Measurements from ENCODE around the gene THAP10. TPM values are rescaled to one million over a fixed set of nuclear protein-coding genes. Genes with fewer than 3 reads are reported as not detected.
"Not testable (repeated sequence)": the region's sequence is repeated elsewhere in the genome, so short reads cannot be mapped to it uniquely, and the experiment has no call there.

THAP10 gene
- under 1 TPM; 0.15 to 0.30 TPM for total RNA-seq

DNA sequence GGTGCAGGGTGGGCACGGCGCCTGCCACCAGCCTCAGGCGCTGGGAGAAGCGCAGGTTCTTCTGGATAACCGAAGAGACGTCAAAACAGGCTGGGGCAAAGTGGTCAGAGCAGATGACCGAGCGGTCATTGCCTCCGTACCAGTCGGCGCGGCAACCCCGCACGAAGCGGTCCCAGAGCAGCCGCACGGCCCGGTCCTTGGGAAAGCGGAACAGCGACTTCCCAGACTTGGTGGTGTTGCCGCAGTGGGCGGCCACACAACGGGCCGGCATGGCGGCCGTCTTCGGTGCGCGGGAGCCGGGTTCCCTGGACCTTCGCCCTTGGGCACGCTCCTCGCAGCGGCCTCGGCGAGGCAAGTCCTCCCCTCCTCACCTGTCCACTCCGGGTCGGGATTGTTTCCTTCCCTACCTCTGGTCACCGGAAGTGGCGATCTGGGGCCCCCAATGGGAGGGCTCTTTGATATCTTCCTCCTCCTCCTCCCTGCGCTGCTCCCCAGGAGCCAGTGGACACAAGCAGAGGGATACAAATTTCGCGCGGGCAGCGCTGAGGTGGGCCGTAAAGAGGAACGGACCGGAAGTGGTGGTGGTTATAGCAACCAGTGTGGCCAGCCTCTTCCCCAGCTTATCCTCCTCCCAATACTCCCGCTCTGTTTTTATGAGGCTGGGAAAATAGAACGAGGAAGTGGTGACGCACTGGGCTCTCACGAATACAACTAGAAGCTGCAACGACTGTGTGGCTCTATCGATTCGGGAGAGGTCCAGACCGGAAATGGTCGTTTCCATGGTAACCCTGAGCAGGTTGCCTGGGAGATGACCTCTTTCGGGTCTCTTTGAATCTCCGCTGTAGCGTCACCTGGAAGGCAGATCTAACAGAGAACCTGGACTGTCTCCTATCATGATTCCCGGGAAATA lies at the start of gene THAP10, which contains the start of gene LRRC49:
TSS of gene THAP10 (minus strand) at position 432 of the 910 bp plus-strand sequence. CDS start at position 271, 161 bp downstream.
TSS of gene LRRC49 (plus strand) at position 825 of the 910 bp plus-strand sequence. CDS start at position 894, 69 bp downstream.
- CTCF ChIA-PET = no interaction called here
- peaks cover 12% of the 10 kb centered on the region for H3K4me1 Mint-ChIP-seq
- no peak within 1 kb of the TSS for H3K27ac Mint-ChIP-seq
- POLR2A ChIA-PET = no interaction called here
- H3K9me3 Mint-ChIP-seq = no peaks in the 10 kb centered on the region
- peaks cover 42% of the 10 kb centered on the region for H3K27me3 Mint-ChIP-seq
- H3K36me3 Mint-ChIP-seq (ENCODE audit: low read depth) = no peaks in the 10 kb centered on the region
- H3K4me3 Mint-ChIP-seq = peak within 1 kb of the TSS; percentile 78
- DNase-seq = peak; percentile 59

DNA sequence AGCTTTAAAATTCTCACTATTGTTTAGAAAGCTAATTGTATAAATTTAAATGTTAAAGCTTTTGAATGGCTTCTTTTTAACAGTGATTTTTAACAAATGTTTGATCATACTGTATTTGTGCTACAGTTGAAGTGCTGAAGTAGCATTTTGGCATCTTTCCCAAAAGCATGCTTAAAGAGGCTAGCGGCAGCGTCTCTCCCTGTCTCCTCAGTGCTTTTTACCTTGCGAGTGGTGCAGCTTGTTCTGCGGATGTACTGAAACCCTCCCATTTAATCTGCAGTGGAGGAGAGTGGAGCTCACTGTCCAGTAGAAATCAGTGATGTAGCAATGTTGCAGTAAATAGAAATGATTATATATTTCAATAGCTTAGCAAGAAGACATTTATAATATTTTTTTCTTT lies 44.1 kb upstream of the THAP10 start:
- H3K9me3 Mint-ChIP-seq = no peaks in the 10 kb centered on the region
- H3K4me3 Mint-ChIP-seq = no peak overlapping the region
- DNase-seq = no peak
- H3K4me1 Mint-ChIP-seq = no peaks in the 10 kb centered on the region
- H3K27ac Mint-ChIP-seq = no peak overlapping the region
- POLR2A ChIA-PET = no interaction called here
- CTCF ChIA-PET = no interaction called here
- H3K27me3 Mint-ChIP-seq = peaks cover 11% of the 10 kb centered on the region
- no peaks in the 10 kb centered on the region for H3K36me3 Mint-ChIP-seq (ENCODE audit: low read depth)

DNA sequence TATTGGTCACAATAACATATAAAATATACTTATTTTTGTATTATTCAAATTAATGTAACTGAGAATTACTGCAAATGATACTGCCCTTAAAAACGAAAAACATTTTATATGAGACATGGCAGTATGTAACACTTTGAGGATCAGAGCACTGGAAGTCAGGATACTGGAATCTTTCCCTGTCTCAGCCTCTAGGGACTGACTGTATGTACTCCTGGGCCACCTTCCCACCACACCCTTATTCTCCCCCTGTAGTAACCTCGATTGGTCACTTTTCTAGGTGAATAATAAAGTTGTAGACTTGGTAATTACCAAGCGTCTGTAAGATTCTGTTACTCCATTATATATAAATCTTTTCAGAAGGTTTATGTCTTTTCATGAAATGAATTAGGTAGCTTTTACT lies 43.4 kb upstream of the THAP10 start:
- CTCF ChIA-PET = no interaction called here
- POLR2A ChIA-PET = no interaction called here
- no peak overlapping the region for H3K27ac Mint-ChIP-seq

DNA sequence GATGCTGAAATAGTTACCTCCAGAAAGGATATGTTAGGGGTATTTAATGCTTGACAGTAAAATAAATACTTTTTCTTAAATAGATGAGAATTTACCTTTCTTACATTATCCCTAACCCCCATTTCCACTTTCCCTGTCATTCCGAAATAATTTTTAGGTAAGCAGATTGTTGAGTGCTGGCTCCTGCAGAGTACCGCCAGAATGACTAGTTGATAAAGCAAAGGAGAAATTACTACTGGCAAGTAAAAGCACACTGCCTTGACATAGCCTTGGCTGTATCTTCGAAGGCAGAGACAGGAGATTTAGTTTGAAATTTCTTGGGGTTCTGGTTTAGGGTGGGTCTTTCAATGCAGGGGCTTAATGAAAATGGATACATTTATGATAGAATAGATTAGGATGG lies 41.2 kb upstream of the THAP10 start:
- no peak for DNase-seq
- Mint-ChIP-seq H3K27ac (no peak overlapping the region), H3K9me3 (no peaks in the 10 kb centered on the region), H3K27me3 (peaks cover 16% of the 10 kb centered on the region), H3K4me3 (no peak overlapping the region), H3K36me3 (ENCODE audit: low read depth) (no peaks in the 10 kb centered on the region), H3K4me1 (no peaks in the 10 kb centered on the region)
- CTCF ChIA-PET = no interaction called here
- POLR2A ChIA-PET = no interaction called here

More for the DNA sequence above, 43.4 kb upstream of the THAP10 start:
- no peak overlapping the region for H3K4me3 Mint-ChIP-seq
- H3K9me3 Mint-ChIP-seq = no peaks in the 10 kb centered on the region
- DNase-seq = no peak
- peaks cover 11% of the 10 kb centered on the region for H3K27me3 Mint-ChIP-seq
- no peaks in the 10 kb centered on the region for H3K36me3 Mint-ChIP-seq (ENCODE audit: low read depth)
- H3K4me1 Mint-ChIP-seq = no peaks in the 10 kb centered on the region

DNA sequence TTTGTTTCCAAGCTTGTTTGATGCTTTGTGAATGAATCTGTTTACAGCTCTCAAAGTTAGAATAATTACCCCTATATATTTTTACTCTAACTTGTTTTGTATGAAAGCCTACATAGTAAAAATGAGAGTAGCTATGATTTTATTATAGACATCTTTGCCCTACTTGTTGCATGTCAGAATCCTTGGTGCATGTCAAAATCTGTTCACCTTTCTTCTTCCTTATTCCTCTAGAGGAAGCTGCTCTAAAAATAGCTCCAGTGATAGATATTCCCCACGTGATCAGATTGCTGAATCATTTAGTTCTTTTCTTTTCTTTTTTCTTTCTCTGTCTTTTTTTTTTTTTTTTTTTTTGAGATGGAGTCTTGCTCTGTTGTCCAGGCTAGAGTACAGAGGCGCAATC lies 40.2 kb upstream of the THAP10 start:
- no peak for DNase-seq
- Mint-ChIP-seq H3K4me3 (no peak overlapping the region), H3K27me3 (peaks cover 16% of the 10 kb centered on the region), H3K9me3 (no peaks in the 10 kb centered on the region), H3K36me3 (ENCODE audit: low read depth) (no peaks in the 10 kb centered on the region), H3K27ac (no peak overlapping the region), H3K4me1 (no peaks in the 10 kb centered on the region)
- POLR2A ChIA-PET = no interaction called here
- CTCF ChIA-PET = no interaction called here

DNA sequence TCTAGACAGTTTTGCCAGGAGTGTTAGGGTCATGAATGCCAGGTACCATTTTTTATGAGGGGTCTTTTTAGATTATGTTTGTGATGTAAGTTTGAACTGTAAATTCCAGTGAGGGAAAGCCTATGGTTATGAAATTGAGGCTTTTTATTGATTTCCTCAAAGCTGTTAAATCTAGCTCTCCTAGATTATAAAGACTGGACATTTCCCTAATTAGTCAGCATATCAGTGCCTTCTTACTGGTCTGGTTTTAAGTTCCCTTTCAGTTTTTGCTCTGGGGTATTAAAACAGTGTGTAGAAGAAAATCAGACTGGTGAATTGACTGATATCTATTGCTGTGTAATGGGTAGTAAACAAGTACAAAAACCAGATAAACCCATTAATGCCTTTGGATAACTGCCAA lies 39.6 kb upstream of the THAP10 start:
- Mint-ChIP-seq H3K27me3 (peaks cover 17% of the 10 kb centered on the region), H3K9me3 (no peaks in the 10 kb centered on the region), H3K27ac (no peak overlapping the region), H3K4me3 (no peak overlapping the region), H3K4me1 (peaks cover 2% of the 10 kb centered on the region), H3K36me3 (ENCODE audit: low read depth) (no peaks in the 10 kb centered on the region)
- no peak for DNase-seq
- POLR2A ChIA-PET = no interaction called here
- CTCF ChIA-PET = no interaction called here

DNA sequence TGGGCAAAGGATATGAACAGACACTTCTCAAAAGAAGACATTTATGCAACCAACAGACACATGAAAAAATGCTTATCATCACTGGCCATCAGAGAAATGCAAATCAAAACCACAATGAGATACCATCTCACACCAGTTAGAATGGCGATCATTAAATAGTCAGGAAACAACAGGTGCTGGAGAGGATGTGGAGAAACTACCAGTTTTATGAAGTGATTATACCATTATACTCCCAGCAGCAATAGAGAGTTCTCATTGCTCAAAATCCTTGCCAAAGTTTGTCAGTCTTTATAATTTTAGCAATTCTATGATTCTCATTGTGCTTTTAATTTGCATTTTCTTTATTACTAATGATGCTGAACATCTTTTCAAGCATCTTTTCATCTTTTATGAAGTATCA lies 34.7 kb upstream of the THAP10 start:
- POLR2A ChIA-PET, CTCF ChIA-PET: not testable (repeated sequence)
- peaks cover 15% of the 10 kb centered on the region for H3K27me3 Mint-ChIP-seq

DNA sequence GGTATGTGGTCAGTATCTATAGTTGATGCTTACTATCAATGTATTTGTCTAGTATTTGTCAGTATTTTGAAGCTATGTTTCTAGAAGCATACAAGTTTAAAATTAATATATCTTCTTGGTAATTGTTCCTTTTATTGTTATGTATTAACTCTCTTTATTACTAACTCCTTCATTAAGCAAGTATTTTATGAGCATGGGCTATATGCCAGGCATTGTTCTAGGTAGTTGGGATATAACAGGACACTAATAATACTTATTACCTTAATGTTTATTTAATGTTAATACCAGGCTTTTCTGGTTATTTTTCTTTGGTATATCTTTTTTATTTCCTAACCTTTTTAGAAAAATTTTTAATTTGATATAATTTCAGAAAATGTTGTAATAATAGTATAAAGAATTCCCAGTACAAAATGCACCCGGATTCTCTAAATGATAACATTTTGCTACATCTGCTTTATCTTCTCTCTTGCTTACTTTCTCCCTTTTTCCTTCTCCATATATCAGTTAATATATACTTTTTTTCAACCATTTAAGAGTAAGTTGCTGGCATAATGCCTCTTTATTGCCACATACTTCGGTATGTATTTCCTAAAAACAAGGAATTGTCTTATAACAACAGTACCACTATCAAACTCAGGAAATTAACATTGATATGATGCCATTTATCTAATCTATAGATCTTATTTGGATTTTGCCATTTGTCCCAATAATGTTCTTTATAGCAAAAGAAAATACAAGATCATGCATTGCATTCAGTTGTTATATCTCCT lies 31.3 kb upstream of the THAP10 start:
- Mint-ChIP-seq H3K4me1 (peaks cover 3% of the 10 kb centered on the region), H3K4me3 (no peak overlapping the region), H3K27me3 (peaks cover 10% of the 10 kb centered on the region), H3K9me3 (peaks cover 3% of the 10 kb centered on the region), H3K27ac (no peak overlapping the region), H3K36me3 (ENCODE audit: low read depth) (no peaks in the 10 kb centered on the region)
- CTCF ChIA-PET = no interaction called here
- DNase-seq = no peak
- POLR2A ChIA-PET = no interaction called here

More for the DNA sequence above, 34.7 kb upstream of the THAP10 start:
- not testable (repeated sequence) for H3K27ac Mint-ChIP-seq; H3K4me1 Mint-ChIP-seq; DNase-seq; H3K4me3 Mint-ChIP-seq; H3K36me3 Mint-ChIP-seq (ENCODE audit: low read depth); H3K9me3 Mint-ChIP-seq

DNA sequence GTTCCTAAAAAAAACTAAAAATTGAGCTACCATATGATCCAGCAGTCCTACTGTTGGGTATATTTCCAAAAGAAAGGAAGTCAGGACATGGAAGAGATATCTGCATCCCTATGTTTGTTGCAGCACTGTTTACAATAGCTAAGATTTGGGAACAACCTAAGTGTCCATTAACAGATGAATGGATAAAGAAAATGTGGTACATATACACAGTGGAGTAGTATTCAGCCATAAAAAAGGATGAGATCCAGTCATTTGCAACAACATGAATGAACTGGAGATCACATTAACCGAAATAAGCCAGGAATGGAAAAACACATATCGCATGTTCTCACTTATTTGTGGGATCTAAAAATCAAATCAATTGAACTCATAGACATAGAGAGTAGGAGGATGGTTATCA lies 29.9 kb upstream of the THAP10 start:
- Mint-ChIP-seq H3K4me1 (peaks cover 3% of the 10 kb centered on the region), H3K27ac (no peak overlapping the region), H3K4me3 (no peak overlapping the region), H3K9me3 (peaks cover 3% of the 10 kb centered on the region), H3K27me3 (peaks cover 10% of the 10 kb centered on the region), H3K36me3 (ENCODE audit: low read depth) (no peaks in the 10 kb centered on the region)
- ChIA-PET CTCF (no interaction called here), POLR2A (no interaction called here)
- DNase-seq = no peak

DNA sequence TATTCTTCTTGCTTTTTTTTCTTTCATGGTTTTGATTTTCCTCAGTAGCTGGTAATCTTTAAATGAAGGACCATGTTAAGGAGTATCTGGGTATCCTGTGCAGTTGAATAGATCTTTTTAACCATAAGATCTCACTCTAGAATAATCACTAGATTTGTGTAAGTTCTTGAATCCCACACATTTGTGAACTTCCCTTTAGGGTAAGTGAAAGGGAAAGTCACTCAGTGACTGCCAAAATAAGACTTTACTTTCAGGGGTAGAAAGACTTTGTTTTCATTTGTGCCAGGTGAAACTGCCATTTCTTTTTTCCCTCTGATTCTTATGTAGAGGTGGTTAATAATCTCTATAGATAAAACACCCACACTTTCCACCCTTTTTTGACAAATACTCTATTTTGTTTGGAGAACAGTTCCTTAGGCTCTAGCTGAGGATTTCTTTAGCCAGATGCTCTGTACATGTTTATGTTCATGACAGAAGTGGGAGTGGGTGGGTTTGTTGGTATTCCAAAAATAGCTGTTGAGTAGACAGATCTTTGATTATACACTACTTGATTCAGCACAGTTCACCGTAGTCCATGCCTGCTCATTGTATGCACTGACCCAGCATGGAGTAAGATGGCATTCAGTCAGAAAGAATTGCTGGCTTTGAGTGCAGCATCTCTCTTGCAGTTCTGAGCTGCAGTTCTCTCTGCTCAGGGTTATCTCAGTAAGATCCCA lies 28.9 kb upstream of the THAP10 start:
- Mint-ChIP-seq H3K27me3 (peaks cover 7% of the 10 kb centered on the region), H3K4me3 (no peak overlapping the region), H3K36me3 (ENCODE audit: low read depth) (no peaks in the 10 kb centered on the region), H3K9me3 (peaks cover 3% of the 10 kb centered on the region), H3K27ac (no peak overlapping the region), H3K4me1 (no peaks in the 10 kb centered on the region)
- ChIA-PET POLR2A (no interaction called here), CTCF (no interaction called here)
- DNase-seq = no peak

DNA sequence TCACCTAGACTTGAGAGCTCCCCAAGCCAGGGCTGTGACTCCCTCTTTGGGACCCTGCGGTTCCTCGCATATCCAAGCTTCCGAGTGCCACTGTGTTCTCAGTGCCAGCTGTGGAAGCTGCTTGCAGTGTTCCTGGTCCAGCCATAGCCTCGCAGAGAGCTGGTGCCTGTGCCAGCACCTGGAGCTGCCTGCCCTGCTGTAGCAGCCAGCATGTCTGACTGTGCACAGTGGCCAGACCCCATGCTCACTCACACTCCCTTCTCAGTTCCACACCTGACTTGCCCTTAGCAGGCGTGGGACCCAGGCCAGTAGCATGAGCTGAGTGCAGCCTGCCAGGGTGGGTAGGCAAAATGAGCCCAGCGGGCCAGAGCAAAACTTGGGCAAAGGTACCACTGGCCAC lies 25.7 kb upstream of the THAP10 start:
- no peak overlapping the region for H3K27ac Mint-ChIP-seq
- H3K9me3 Mint-ChIP-seq = peaks cover 3% of the 10 kb centered on the region
- CTCF ChIA-PET = no interaction called here
- no peak overlapping the region for H3K4me3 Mint-ChIP-seq
- no peaks in the 10 kb centered on the region for H3K36me3 Mint-ChIP-seq (ENCODE audit: low read depth)
- POLR2A ChIA-PET = no interaction called here
- H3K4me1 Mint-ChIP-seq = no peaks in the 10 kb centered on the region
- peaks cover 8% of the 10 kb centered on the region for H3K27me3 Mint-ChIP-seq
- no peak for DNase-seq

DNA sequence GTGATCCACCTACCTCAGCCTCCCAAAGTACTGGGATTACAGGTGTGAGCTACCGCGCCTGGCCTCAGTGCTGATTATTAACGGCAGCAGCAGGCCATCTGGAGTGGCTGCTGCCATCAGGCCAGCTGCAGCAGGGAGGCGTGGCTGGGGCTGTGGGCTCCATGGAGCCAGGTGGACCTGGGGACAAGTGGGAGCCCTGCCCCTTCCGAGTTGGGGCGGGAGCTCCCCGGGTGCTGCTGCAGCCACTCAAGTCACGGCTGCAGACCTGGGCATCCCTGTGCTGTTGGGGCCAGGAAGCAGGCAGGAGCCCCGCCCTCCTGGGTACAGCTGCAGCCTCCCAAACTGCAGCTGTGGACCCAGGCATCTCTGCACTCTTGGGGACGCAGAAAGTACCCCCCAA lies 24.3 kb upstream of the THAP10 start:
- Mint-ChIP-seq H3K4me1 (no peaks in the 10 kb centered on the region), H3K27ac (no peak overlapping the region), H3K36me3 (ENCODE audit: low read depth) (no peaks in the 10 kb centered on the region), H3K27me3 (peaks cover 7% of the 10 kb centered on the region), H3K9me3 (no peaks in the 10 kb centered on the region), H3K4me3 (no peak overlapping the region)
- no peak for DNase-seq
- CTCF ChIA-PET = no interaction called here
- POLR2A ChIA-PET = no interaction called here

DNA sequence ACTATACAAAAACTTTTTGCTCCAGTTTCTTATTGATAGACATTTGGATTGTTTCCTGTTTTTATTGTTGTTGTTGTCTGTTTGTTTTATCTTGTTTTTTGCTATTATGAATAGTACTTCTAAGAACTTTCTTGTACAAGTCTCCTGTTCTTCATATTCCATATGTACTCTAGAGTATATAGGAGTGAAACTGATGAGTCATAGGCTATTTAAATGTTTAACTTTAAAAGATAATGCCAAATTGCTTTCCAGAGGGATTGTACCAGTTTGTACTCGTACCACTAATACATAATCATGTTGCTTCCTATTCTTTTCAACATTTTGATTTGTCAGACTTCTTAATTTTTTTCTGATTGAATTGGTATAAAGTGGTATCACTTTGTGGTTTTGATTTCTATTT lies 20.0 kb upstream of the THAP10 start:
- H3K9me3 Mint-ChIP-seq = peaks cover 6% of the 10 kb centered on the region
- peaks cover 9% of the 10 kb centered on the region for H3K27me3 Mint-ChIP-seq
- DNase-seq = no peak
- no peak overlapping the region for H3K27ac Mint-ChIP-seq
- CTCF ChIA-PET = no interaction called here
- no peak overlapping the region for H3K4me3 Mint-ChIP-seq
- no peaks in the 10 kb centered on the region for H3K36me3 Mint-ChIP-seq (ENCODE audit: low read depth)
- POLR2A ChIA-PET = no interaction called here
- no peaks in the 10 kb centered on the region for H3K4me1 Mint-ChIP-seq
